Measurements from ENCODE around the gene AMN1. TPM values are rescaled to one million over a fixed set of nuclear protein-coding genes. Genes with fewer than 3 reads are reported as not detected.
A peak's percentile ranks its signal among the peaks of the same experiment; 100 is the strongest.
"Not testable (repeated sequence)": the region's sequence is repeated elsewhere in the genome, so short reads cannot be mapped to it uniquely, and the experiment has no call there.

Gene AMN1
- total RNA-seq, 4 donors from 2014 or later: 5.7 to 10.5 (median 8.7) TPM; not detected in 1

- Histone ChIP-seq H3K36me3 (no peaks in the 10 kb centered on the region), H3K9me3 (no peaks in the 10 kb centered on the region), H3K4me1 (no peaks in the 10 kb centered on the region), H3K4me3 (no peak overlapping the region), H3K27ac (no peak overlapping the region), H3K27me3 (no peaks in the 10 kb centered on the region)
- no peak for TF ChIP-seq EP300 (IDR thresholded peaks at IDR 0.05; ENCODE audit: low read depth)
- no peak for TF ChIP-seq CTCF (IDR thresholded peaks at IDR 0.05)
- TF ChIP-seq POLR2A (IDR thresholded peaks at IDR 0.05): no peak
- TF ChIP-seq POLR2AphosphoS5 (IDR thresholded peaks at IDR 0.05): no peak
- intact Hi-C loops (cut with DNase I; ENCODE audit: low total_unique reads): no loop called here
- 87 to 90% methylated on average over 4 of the region's 4 CpGs for WGBS, 2 donors (ENCODE audit: low coverage in 1 of 2)
- DNase-seq: no peak
- in situ Hi-C loops (cut with MboI; ENCODE audit: low pct_ligation_motif_present in 1 of 4, low pct_unique_long_range_greater_than_20kb in 1 of 4, low sequenced_read_pairs in 3 of 4): no loop called here
Observed at GRCh38 chr12:31772186-31772585, 43.4 kb upstream of the AMN1 start.

- 77 to 100% methylated on average over 1 to 2 of the region's 2 CpGs for WGBS, 2 donors (ENCODE audit: low coverage in 1 of 2)
- no peaks in the 10 kb centered on the region for H3K36me3 ChIP-seq
- H3K9me3 ChIP-seq: no peaks in the 10 kb centered on the region
- H3K4me3 ChIP-seq: no peak overlapping the region
- intact Hi-C loops (cut with DNase I; ENCODE audit: low total_unique reads) (no loop called here), in situ Hi-C loops (cut with MboI; ENCODE audit: low pct_ligation_motif_present in 1 of 4, low pct_unique_long_range_greater_than_20kb in 1 of 4, low sequenced_read_pairs in 3 of 4) (no loop called here)
- TF ChIP-seq EP300 (IDR thresholded peaks at IDR 0.05; ENCODE audit: low read depth) (no peak), POLR2AphosphoS5 (IDR thresholded peaks at IDR 0.05) (no peak), CTCF (IDR thresholded peaks at IDR 0.05) (no peak), POLR2A (IDR thresholded peaks at IDR 0.05) (no peak)
- no peak overlapping the region for H3K27ac ChIP-seq
- H3K4me1 ChIP-seq: no peaks in the 10 kb centered on the region
- no peak for DNase-seq
- no peaks in the 10 kb centered on the region for H3K27me3 ChIP-seq
Observed at GRCh38 chr12:31768046-31768445, 39.2 kb upstream of the AMN1 start.

- Histone ChIP-seq H3K36me3 (no peaks in the 10 kb centered on the region), H3K4me1 (no peaks in the 10 kb centered on the region), H3K4me3 (no peak overlapping the region), H3K27ac (no peak overlapping the region), H3K9me3 (peaks cover 0 to 4% of the 10 kb centered on the region in 2 donors), H3K27me3 (no peaks in the 10 kb centered on the region)
- no peak for DNase-seq
- no peak for TF ChIP-seq EP300 (IDR thresholded peaks at IDR 0.05; ENCODE audit: low read depth)
- TF ChIP-seq POLR2AphosphoS5 (IDR thresholded peaks at IDR 0.05): no peak
- TF ChIP-seq POLR2A (IDR thresholded peaks at IDR 0.05): no peak
- no peak for TF ChIP-seq CTCF (IDR thresholded peaks at IDR 0.05)
- 62 to 71% methylated on average over 1 of the region's 1 CpG for WGBS, 2 donors (ENCODE audit: low coverage in 1 of 2)
- intact Hi-C loops (cut with DNase I; ENCODE audit: low total_unique reads): no loop called here
- in situ Hi-C loops (cut with MboI; ENCODE audit: low pct_ligation_motif_present in 1 of 4, low pct_unique_long_range_greater_than_20kb in 1 of 4, low sequenced_read_pairs in 3 of 4): no loop called here
Observed at GRCh38 chr12:31765931-31766330, 37.1 kb upstream of the AMN1 start.

- TF ChIP-seq POLR2A (IDR thresholded peaks at IDR 0.05): no peak
- TF ChIP-seq EP300 (IDR thresholded peaks at IDR 0.05; ENCODE audit: low read depth): no peak
- TF ChIP-seq POLR2AphosphoS5 (IDR thresholded peaks at IDR 0.05): no peak
- TF ChIP-seq CTCF (IDR thresholded peaks at IDR 0.05): no peak
- Histone ChIP-seq H3K9me3 (peaks cover 0 to 4% of the 10 kb centered on the region in 2 donors), H3K36me3 (no peaks in the 10 kb centered on the region), H3K4me1 (peaks cover 0 to 5% (median 0%) of the 10 kb centered on the region in 4 donors), H3K4me3 (no peak overlapping the region), H3K27ac (no peak overlapping the region), H3K27me3 (no peaks in the 10 kb centered on the region)
- in situ Hi-C loops (cut with MboI; ENCODE audit: low pct_ligation_motif_present in 1 of 4, low pct_unique_long_range_greater_than_20kb in 1 of 4, low sequenced_read_pairs in 3 of 4) (no loop called here), intact Hi-C loops (cut with DNase I; ENCODE audit: low total_unique reads) (no loop called here)
- WGBS, 2 donors (ENCODE audit: low coverage in 1 of 2): 68 to 84% methylated on average over 3 to 4 of the region's 4 CpGs
- DNase-seq: no peak
Observed at GRCh38 chr12:31759632-31760459, 31.0 kb upstream of the AMN1 start.

GRCh38 chr12:31758297-31758696 lies 29.5 kb upstream of the AMN1 start:
- H3K4me3 ChIP-seq; intact Hi-C loops (cut with DNase I; ENCODE audit: low total_unique reads); H3K4me1 ChIP-seq; H3K36me3 ChIP-seq; H3K9me3 ChIP-seq; in situ Hi-C loops (cut with MboI; ENCODE audit: low pct_ligation_motif_present in 1 of 4, low pct_unique_long_range_greater_than_20kb in 1 of 4, low sequenced_read_pairs in 3 of 4); H3K27me3 ChIP-seq: not testable (repeated sequence)
- WGBS, 2 donors (ENCODE audit: low coverage in 1 of 2): 59 to 78% methylated on average over 3 to 5 of the region's 5 CpGs
- DNase-seq: peak; percentile 67
- H3K27ac ChIP-seq: peak overlapping the region in 1 of 4 donors; percentile 48

Data from transverse colon (tissue), 4 donors.